DOHH2 (cell line): ENCODE data around the gene ZNF155.

Experiments used
- H3F3A ChIP-seq: fragments of 200-600 bp; sonication (generic), shearing (Covaris generic); 2 replicates; pipeline ENCODE4 v1.6.0; 2016; ENCODE audit warnings: antibody characterized with exemption, mild to moderate bottlenecking; ENCODE audit not compliant: control insufficient read depth, insufficient read depth
- H3K27ac ChIP-seq: fragments of 200-600 bp; sonication (generic); 2 replicates; pipeline ENCODE4 v1.5.1; 2014; ENCODE audit warnings: low read depth, mild to moderate bottlenecking, low read length, moderate library complexity
- H3K27me3 ChIP-seq: fragments of 200-600 bp; sonication (generic); 2 replicates; pipeline ENCODE4 v1.6.1; 2014; ENCODE audit warnings: mild to moderate bottlenecking, low read length, mixed read lengths; ENCODE audit not compliant: control insufficient read depth
- H3K36me3 ChIP-seq: fragments of 200-600 bp; sonication (generic); 2 replicates; pipeline ENCODE4 v1.6.1; 2014; ENCODE audit warnings: mild to moderate bottlenecking, low read length, moderate library complexity, mixed read lengths; ENCODE audit not compliant: control insufficient read depth
- H3K4me1 ChIP-seq: fragments of 200-600 bp; sonication (generic); 2 replicates; pipeline ENCODE4 v1.6.1; 2014; ENCODE audit warnings: mild to moderate bottlenecking, low read length, mixed read lengths; ENCODE audit not compliant: control insufficient read depth
- H3K4me2 ChIP-seq: fragments of 200-600 bp; sonication (generic); 2 replicates; pipeline ENCODE4 v1.6.0; 2014; ENCODE audit warnings: mild to moderate bottlenecking, low read length, moderate library complexity
- H3K4me3 ChIP-seq: fragments of 200-600 bp; sonication (generic); 2 replicates; pipeline ENCODE4 v1.5.1; 2014; ENCODE audit warnings: mild to moderate bottlenecking, low read length, mixed read lengths
- H3K79me2 ChIP-seq: fragments of 200-600 bp; sonication (generic); 2 replicates; pipeline ENCODE4 v1.6.1; 2014; ENCODE audit warnings: mild to moderate bottlenecking, low read length, mixed read lengths; ENCODE audit not compliant: control insufficient read depth
- H3K9me2 ChIP-seq: fragments of 200-600 bp; sonication (generic); replicated peaks from 2 replicates; pipeline ENCODE4 v1.6.1; 2014; ENCODE audit warnings: mild to moderate bottlenecking, low read length, mixed read lengths; ENCODE audit not compliant: control insufficient read depth
- H3K9me3 ChIP-seq: fragments of 200-600 bp; sonication (generic); 2 replicates; pipeline ENCODE4 v1.6.1; 2014; ENCODE audit warnings: antibody characterized with exemption, low read length, mixed read lengths; ENCODE audit not compliant: control insufficient read depth, insufficient read depth
- H4K20me1 ChIP-seq: fragments of 200-600 bp; sonication (generic); 2 replicates; pipeline ENCODE4 v1.6.0; 2014; ENCODE audit warnings: low read depth, mild to moderate bottlenecking, antibody characterized with exemption, low read length, moderate library complexity; ENCODE audit not compliant: control insufficient read depth, insufficient read depth
- CTCF ChIP-seq: fragments of 200-600 bp; sonication (generic); IDR thresholded peaks from one replicate; pipeline ENCODE4 v1.5.1; 2014; ENCODE audit warnings: antibody characterized with exemption, mild to moderate bottlenecking, low read depth, low read length; ENCODE audit not compliant: poor library complexity, severe bottlenecking
- EZH2phosphoT487 ChIP-seq: fragments of 200-600 bp; sonication (generic); IDR thresholded peaks from 2 replicates; pipeline ENCODE4 v1.6.1; 2017; ENCODE audit warnings: borderline replicate concordance, mild to moderate bottlenecking, antibody characterized with exemption, low read length, moderate library complexity, mixed read lengths

ZNF155 gene

DNA sequence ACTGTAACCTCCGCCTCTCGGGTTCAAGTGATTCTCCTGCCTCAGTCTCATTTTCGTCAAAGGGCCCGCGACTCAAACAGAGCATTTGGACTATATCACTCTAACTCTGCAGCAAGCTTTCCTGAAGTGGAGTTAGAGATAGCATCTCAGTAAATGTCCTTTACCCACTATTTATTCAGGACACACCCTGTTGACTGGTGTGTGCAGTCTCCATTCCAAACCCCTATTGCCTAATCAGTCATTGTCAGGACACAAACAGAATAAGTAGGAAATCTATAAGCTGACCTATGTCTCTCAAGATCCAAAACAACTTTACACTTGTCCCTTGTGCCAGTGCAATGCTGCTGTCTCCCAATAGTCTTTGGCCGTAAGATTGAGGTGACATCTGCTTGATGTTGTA, 42.6 kb downstream of the ZNF155 start:
- Histone ChIP-seq H3K9me3 (peaks cover 24% of the 10 kb centered on the region), H3K36me3 (no peaks in the 10 kb centered on the region), H4K20me1 (no peaks in the 10 kb centered on the region), H3K9me2 (no peaks in the 10 kb centered on the region), H3K4me3 (no peak overlapping the region), H3K4me2 (no peak overlapping the region), H3K79me2 (no peaks in the 10 kb centered on the region), H3K27ac (no peak overlapping the region), H3K4me1 (peaks cover 9% of the 10 kb centered on the region; the same call in 1 of the 2 replicates), H3F3A (no peaks in the 10 kb centered on the region), H3K27me3 (no peaks in the 10 kb centered on the region)
- TF ChIP-seq EZH2phosphoT487, result no peak
- TF ChIP-seq CTCF, result no peak

DNA sequence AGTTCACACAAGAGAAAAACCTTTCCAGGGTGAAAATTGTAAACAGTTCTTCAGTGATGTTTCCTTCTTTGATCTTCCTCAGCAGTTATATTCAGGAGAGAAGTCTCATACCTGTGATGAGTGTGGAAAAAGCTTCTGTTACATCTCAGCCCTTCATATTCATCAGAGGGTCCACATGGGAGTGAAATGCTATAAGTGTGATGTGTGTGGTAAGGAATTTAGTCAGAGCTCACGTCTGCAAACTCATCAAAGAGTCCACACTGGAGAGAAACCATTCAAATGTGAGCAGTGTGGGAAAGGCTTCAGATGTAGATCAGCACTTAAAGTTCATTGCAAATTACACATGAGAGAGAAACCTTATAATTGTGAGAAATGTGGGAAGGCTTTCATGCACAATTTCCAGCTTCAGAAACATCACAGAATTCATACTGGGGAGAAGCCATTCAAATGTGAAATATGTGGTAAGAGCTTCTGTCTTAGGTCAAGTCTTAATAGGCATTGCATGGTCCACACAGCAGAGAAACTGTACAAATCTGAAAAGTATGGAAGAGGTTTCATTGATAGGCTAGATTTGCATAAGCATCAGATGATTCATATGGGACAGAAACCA, 48.1 kb downstream of the ZNF155 start:
- H3K27me3 ChIP-seq, result no peaks in the 10 kb centered on the region
- H3K4me3 ChIP-seq, result no peak overlapping the region
- TF ChIP-seq CTCF (no peak), EZH2phosphoT487 (no peak)
- H3F3A ChIP-seq, result no peaks in the 10 kb centered on the region
- H3K27ac ChIP-seq, result no peak overlapping the region
- no peaks in the 10 kb centered on the region for H3K4me1 ChIP-seq
- H3K9me3 ChIP-seq, result peaks cover 26% of the 10 kb centered on the region
- no peak overlapping the region for H3K4me2 ChIP-seq
- no peaks in the 10 kb centered on the region for H3K9me2 ChIP-seq
- H3K79me2 ChIP-seq, result no peaks in the 10 kb centered on the region
- no peaks in the 10 kb centered on the region for H4K20me1 ChIP-seq
- H3K36me3 ChIP-seq, result no peaks in the 10 kb centered on the region

GRCh38 chr19:44042147-44042546, 58.2 kb downstream of the ZNF155 start:
- H3K27ac ChIP-seq, result no peak overlapping the region
- H3K4me2 ChIP-seq, result no peak overlapping the region
- H3K4me3 ChIP-seq, result no peak overlapping the region
- H3K79me2 ChIP-seq, result no peaks in the 10 kb centered on the region
- no peaks in the 10 kb centered on the region; the same call in 1 of the 2 replicates for H3K9me3 ChIP-seq
- TF ChIP-seq EZH2phosphoT487 (no peak), CTCF (no peak)
- no peaks in the 10 kb centered on the region for H3F3A ChIP-seq
- H4K20me1 ChIP-seq, result no peaks in the 10 kb centered on the region
- H3K27me3 ChIP-seq, result no peaks in the 10 kb centered on the region
- H3K4me1 ChIP-seq, result no peaks in the 10 kb centered on the region
- no peaks in the 10 kb centered on the region for H3K9me2 ChIP-seq
- no peaks in the 10 kb centered on the region for H3K36me3 ChIP-seq
